WTC11 (cell line): Measurements from ENCODE around the gene TBC1D21. TPM values are rescaled to one million over a fixed set of nuclear protein-coding genes. Genes with fewer than 3 reads are reported as not detected.

Source experiments
- ATAC-seq: fragments of 200-7000 bp; cut with Tn5 transposase; 2 replicates; pipeline ENCODE4 v1.10.0; 2021; ENCODE audit warnings: mild to moderate bottlenecking, moderate library complexity
- CTCF ChIA-PET: fragments of 300-600 bp; sonication (Branson Sonifier 250); formaldehyde crosslinking; loops from one replicate; lab custom pipeline; 2021; ENCODE audit warnings: antibody characterized with exemption; lab: Charles Lee
- POLR2A ChIA-PET: fragments of 350-600 bp; sonication (Branson Sonifier 250); formaldehyde crosslinking; loops from one replicate; lab custom pipeline; 2021; ENCODE audit warnings: antibody characterized with exemption; lab: Charles Lee
- DNase-seq: peaks from one replicate; pipeline ENCODE4 v3.0.0; 2021; ENCODE audit warnings: low spot score
- H3K27ac Mint-ChIP-seq: 2 replicates; pipeline ENCODE4 v1.8.0; 2021; ENCODE audit warnings: mixed read lengths
- H3K27me3 Mint-ChIP-seq: 2 replicates; pipeline ENCODE4 v1.8.0; 2021; ENCODE audit warnings: low read depth, mild to moderate bottlenecking, moderate library complexity, mixed read lengths
- H3K36me3 Mint-ChIP-seq: 2 replicates; pipeline ENCODE4 v1.8.0; 2021; ENCODE audit warnings: mixed read lengths
- H3K4me1 Mint-ChIP-seq: 2 replicates; pipeline ENCODE4 v1.8.0; 2022; ENCODE audit warnings: mixed read lengths
- H3K4me3 Mint-ChIP-seq: 2 replicates; pipeline ENCODE4 v1.8.0; 2021; ENCODE audit warnings: mild to moderate bottlenecking, moderate library complexity, mixed read lengths
- H3K9me3 Mint-ChIP-seq: 2 replicates; pipeline ENCODE4 v1.8.0; 2021; ENCODE audit warnings: mixed read lengths
- ELF4 ChIP-seq: sonication (generic); formaldehyde crosslinking; IDR thresholded peaks from 2 replicates; pipeline ENCODE4 v1.8.1; 2022; ENCODE audit warnings: low read depth, mild to moderate bottlenecking, moderate library complexity, missing genetic modification reagents
- GABPB1 ChIP-seq: sonication (generic); formaldehyde crosslinking; IDR thresholded peaks from 2 replicates; pipeline ENCODE4 v1.8.1; 2023; ENCODE audit warnings: mild to moderate bottlenecking, missing genetic modification reagents
- GRHL2 ChIP-seq: fragments of 250-450 bp; sonication (Bioruptor Pico); IDR thresholded peaks from 2 replicates; pipeline ENCODE4 v1.8.0; 2022; ENCODE audit warnings: mild to moderate bottlenecking, moderate library complexity; ENCODE audit not compliant: insufficient replicate concordance, severe bottlenecking
- MYBL2 ChIP-seq: sonication (generic); formaldehyde crosslinking; IDR thresholded peaks from 2 replicates; pipeline ENCODE4 v1.8.1; 2023; ENCODE audit warnings: mild to moderate bottlenecking, moderate library complexity, missing genetic modification reagents
- NR2C2 ChIP-seq: sonication (generic); formaldehyde crosslinking; IDR thresholded peaks from 2 replicates; pipeline ENCODE4 v1.8.0; 2022; ENCODE audit warnings: mild to moderate bottlenecking, missing genetic modification reagents
- RELA ChIP-seq: sonication (generic); formaldehyde crosslinking; IDR thresholded peaks from 2 replicates; pipeline ENCODE4 v1.8.1; 2022; ENCODE audit warnings: missing genetic modification reagents, mild to moderate bottlenecking, borderline replicate concordance
- RORB ChIP-seq: fragments of 250-450 bp; sonication (Bioruptor Pico); IDR thresholded peaks from 2 replicates; pipeline ENCODE4 v1.9.0; 2021; ENCODE audit warnings: mild to moderate bottlenecking
- SOX15 ChIP-seq: fragments of 250-450 bp; sonication (Bioruptor Pico); IDR thresholded peaks from 2 replicates; pipeline ENCODE4 v1.9.0; 2021; ENCODE audit warnings: mild to moderate bottlenecking
- SP1 ChIP-seq: sonication (generic); formaldehyde crosslinking; conservative IDR thresholded peaks from 2 replicates; pipeline ENCODE4 v1.8.1; 2022; ENCODE audit warnings: missing genetic modification reagents
- total RNA-seq: library from RNA; stranded (reverse); gene quantifications from 3 replicates; pipeline ENCODE4 v1.2.3, GENCODE V29; 2021
- TF ChIP-seq, protein P1 (sequence below): sonication (generic); formaldehyde crosslinking; IDR thresholded peaks from 2 replicates; pipeline ENCODE4 v1.8.0; 2022; ENCODE audit warnings: missing genetic modification reagents
- TF ChIP-seq, protein P2 (sequence below): sonication (generic); formaldehyde crosslinking; IDR thresholded peaks from 2 replicates; pipeline ENCODE4 v1.8.0; 2022; ENCODE audit warnings: mild to moderate bottlenecking, missing genetic modification reagents
- TF ChIP-seq, protein P3 (sequence below): sonication (generic); formaldehyde crosslinking; IDR thresholded peaks from 2 replicates; pipeline ENCODE4 v1.8.0; 2023; ENCODE audit warnings: mild to moderate bottlenecking, missing genetic modification reagents
- TF ChIP-seq, protein P4 (sequence below): fragments of 250-450 bp; sonication (Bioruptor Pico); IDR thresholded peaks from 2 replicates; pipeline ENCODE4 v1.9.0; 2021; ENCODE audit warnings: mild to moderate bottlenecking
- TF ChIP-seq, protein P5 (sequence below): sonication (generic); formaldehyde crosslinking; IDR thresholded peaks from 2 replicates; pipeline ENCODE4 v1.8.1; 2023; ENCODE audit warnings: mild to moderate bottlenecking, missing genetic modification reagents

The TBC1D21 gene
- total RNA-seq, 1 experiment from 2014 or later, result not detected

DNA sequence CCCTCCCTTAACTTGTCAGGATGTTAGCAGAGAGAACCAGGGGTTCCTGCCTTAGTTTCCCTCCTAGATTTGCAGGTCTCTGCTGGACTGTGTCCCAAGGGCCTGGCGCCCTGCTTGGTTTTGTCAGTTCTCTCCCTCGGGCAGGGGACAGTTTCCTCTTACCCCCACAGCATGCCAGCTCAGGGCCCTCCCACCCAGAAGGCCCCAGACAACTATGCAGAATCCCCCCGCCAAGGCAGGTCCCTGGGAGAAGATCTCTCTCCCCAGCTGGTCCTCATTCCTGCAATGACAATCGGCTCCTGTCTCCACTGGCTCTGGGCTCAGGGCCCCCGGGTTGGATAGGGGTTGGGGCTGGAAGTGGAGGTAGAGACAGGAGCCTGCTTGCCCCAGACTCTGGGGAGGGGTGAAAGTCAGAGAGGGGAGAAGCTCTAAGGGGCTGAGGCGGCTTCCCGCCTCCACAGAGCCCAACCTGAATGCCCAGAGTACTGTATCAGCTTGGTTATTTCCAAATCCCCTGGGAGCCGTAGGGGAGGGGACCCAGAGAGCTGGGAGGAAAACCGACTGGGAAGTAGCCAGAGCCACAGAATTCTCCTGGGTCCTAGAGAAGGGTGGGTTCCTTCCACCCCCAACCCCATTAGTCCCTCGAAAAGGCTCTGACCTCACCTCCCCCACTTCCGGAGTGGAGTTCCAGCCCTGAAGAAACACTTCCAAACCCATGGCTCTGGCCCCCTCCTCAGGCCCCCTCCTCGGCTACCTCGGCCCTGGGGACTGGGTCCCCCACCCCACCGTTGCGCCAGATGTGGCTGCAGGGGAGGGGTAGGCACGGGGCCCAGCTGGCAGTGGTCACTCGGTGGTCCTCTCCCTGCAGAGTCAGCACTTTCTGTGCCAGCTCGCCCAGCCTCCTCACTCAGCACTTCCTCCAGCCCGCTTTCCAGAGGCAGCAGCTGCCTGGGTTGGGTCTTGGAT, 49.1 kb downstream of the TBC1D21 start (continued):
- TF ChIP-seq, protein P1, sequence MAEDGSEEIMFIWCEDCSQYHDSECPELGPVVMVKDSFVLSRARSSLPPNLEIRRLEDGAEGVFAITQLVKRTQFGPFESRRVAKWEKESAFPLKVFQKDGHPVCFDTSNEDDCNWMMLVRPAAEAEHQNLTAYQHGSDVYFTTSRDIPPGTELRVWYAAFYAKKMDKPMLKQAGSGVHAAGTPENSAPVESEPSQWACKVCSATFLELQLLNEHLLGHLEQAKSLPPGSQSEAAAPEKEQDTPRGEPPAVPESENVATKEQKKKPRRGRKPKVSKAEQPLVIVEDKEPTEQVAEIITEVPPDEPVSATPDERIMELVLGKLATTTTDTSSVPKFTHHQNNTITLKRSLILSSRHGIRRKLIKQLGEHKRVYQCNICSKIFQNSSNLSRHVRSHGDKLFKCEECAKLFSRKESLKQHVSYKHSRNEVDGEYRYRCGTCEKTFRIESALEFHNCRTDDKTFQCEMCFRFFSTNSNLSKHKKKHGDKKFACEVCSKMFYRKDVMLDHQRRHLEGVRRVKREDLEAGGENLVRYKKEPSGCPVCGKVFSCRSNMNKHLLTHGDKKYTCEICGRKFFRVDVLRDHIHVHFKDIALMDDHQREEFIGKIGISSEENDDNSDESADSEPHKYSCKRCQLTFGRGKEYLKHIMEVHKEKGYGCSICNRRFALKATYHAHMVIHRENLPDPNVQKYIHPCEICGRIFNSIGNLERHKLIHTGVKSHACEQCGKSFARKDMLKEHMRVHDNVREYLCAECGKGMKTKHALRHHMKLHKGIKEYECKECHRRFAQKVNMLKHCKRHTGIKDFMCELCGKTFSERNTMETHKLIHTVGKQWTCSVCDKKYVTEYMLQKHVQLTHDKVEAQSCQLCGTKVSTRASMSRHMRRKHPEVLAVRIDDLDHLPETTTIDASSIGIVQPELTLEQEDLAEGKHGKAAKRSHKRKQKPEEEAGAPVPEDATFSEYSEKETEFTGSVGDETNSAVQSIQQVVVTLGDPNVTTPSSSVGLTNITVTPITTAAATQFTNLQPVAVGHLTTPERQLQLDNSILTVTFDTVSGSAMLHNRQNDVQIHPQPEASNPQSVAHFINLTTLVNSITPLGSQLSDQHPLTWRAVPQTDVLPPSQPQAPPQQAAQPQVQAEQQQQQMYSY (CRISPR knock-in tag), result no peak
- no peak for TF ChIP-seq GABPB1 (CRISPR knock-in tag)
- TF ChIP-seq, protein P2, sequence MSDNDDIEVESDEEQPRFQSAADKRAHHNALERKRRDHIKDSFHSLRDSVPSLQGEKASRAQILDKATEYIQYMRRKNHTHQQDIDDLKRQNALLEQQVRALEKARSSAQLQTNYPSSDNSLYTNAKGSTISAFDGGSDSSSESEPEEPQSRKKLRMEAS (CRISPR knock-in tag), result no peak
- TF ChIP-seq SP1 (CRISPR knock-in tag), result peak; percentile 48; the same call in 1 of the 2 replicates
- no peak for TF ChIP-seq RORB (CRISPR knock-in tag)
- TF ChIP-seq, protein P3, sequence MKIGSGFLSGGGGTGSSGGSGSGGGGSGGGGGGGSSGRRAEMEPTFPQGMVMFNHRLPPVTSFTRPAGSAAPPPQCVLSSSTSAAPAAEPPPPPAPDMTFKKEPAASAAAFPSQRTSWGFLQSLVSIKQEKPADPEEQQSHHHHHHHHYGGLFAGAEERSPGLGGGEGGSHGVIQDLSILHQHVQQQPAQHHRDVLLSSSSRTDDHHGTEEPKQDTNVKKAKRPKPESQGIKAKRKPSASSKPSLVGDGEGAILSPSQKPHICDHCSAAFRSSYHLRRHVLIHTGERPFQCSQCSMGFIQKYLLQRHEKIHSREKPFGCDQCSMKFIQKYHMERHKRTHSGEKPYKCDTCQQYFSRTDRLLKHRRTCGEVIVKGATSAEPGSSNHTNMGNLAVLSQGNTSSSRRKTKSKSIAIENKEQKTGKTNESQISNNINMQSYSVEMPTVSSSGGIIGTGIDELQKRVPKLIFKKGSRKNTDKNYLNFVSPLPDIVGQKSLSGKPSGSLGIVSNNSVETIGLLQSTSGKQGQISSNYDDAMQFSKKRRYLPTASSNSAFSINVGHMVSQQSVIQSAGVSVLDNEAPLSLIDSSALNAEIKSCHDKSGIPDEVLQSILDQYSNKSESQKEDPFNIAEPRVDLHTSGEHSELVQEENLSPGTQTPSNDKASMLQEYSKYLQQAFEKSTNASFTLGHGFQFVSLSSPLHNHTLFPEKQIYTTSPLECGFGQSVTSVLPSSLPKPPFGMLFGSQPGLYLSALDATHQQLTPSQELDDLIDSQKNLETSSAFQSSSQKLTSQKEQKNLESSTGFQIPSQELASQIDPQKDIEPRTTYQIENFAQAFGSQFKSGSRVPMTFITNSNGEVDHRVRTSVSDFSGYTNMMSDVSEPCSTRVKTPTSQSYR (CRISPR knock-in tag), result peak; percentile 35; the same call in 1 of the 2 replicates
- TF ChIP-seq, protein P4, sequence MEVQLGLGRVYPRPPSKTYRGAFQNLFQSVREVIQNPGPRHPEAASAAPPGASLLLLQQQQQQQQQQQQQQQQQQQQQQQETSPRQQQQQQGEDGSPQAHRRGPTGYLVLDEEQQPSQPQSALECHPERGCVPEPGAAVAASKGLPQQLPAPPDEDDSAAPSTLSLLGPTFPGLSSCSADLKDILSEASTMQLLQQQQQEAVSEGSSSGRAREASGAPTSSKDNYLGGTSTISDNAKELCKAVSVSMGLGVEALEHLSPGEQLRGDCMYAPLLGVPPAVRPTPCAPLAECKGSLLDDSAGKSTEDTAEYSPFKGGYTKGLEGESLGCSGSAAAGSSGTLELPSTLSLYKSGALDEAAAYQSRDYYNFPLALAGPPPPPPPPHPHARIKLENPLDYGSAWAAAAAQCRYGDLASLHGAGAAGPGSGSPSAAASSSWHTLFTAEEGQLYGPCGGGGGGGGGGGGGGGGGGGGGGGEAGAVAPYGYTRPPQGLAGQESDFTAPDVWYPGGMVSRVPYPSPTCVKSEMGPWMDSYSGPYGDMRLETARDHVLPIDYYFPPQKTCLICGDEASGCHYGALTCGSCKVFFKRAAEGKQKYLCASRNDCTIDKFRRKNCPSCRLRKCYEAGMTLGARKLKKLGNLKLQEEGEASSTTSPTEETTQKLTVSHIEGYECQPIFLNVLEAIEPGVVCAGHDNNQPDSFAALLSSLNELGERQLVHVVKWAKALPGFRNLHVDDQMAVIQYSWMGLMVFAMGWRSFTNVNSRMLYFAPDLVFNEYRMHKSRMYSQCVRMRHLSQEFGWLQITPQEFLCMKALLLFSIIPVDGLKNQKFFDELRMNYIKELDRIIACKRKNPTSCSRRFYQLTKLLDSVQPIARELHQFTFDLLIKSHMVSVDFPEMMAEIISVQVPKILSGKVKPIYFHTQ, result no peak
- TF ChIP-seq, protein P5, sequence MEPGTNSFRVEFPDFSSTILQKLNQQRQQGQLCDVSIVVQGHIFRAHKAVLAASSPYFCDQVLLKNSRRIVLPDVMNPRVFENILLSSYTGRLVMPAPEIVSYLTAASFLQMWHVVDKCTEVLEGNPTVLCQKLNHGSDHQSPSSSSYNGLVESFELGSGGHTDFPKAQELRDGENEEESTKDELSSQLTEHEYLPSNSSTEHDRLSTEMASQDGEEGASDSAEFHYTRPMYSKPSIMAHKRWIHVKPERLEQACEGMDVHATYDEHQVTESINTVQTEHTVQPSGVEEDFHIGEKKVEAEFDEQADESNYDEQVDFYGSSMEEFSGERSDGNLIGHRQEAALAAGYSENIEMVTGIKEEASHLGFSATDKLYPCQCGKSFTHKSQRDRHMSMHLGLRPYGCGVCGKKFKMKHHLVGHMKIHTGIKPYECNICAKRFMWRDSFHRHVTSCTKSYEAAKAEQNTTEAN (CRISPR knock-in tag), result peak; percentile 32; the same call in 1 of the 2 replicates

DNA sequence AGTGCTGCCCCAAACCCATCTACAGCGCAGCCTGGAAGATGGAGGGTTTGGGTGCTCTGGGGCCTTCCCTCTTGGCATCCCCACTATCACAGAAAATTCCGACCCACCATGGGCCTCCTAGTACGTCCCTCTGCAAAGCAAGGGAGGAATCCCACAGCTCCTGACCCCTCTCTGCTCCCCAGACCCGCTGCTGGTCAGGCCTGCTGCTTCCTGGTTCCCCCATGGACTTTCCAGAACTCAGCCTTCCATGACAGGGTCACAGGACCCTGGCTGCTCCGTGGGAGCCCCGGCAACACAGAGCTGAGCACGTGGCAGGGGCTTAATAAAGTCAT, 49.8 kb downstream of the TBC1D21 start:
- POLR2A ChIA-PET, result interaction anchor here (0.8 to 1.3 kb wide), 3 partner anchors 12 to 71 kb away, joined by 3 to 7 read pairs (median 3); partner anchors contain the start of gene PML

More for the DNA sequence above, 49.8 kb downstream of the TBC1D21 start:
- Mint-ChIP-seq H3K9me3 (peaks cover 9% of the 10 kb centered on the region), H3K4me1 (peaks cover 55% of the 10 kb centered on the region), H3K4me3 (peak overlapping the region; percentile 47), H3K36me3 (peaks cover 10% of the 10 kb centered on the region), H3K27me3 (peaks cover 10% of the 10 kb centered on the region), H3K27ac (no peak overlapping the region; the same call in 1 of the 2 replicates)
- ATAC-seq (no peak), DNase-seq (no peak)
- TF ChIP-seq ELF4, result no peak
- TF ChIP-seq GRHL2 (CRISPR knock-in tag), result no peak
- no peak for TF ChIP-seq SOX15 (CRISPR knock-in tag)
- TF ChIP-seq MYBL2 (CRISPR knock-in tag), result no peak
- no peak for TF ChIP-seq NR2C2 (CRISPR knock-in tag)
- TF ChIP-seq RELA (CRISPR knock-in tag), result no peak
- TF ChIP-seq, protein P3 (CRISPR knock-in tag), result no peak
- TF ChIP-seq GABPB1 (CRISPR knock-in tag), result no peak
- CTCF ChIA-PET, result interaction anchor here (1.2 to 2.3 kb wide), 15 partner anchors 8 to 219 kb away, joined by 3 to 17 read pairs (median 6); partner anchors contain the start of gene PML
